SJSA1 (cell line): ENCODE measurements around the gene IL37. TPM values are rescaled to one million over a fixed set of nuclear protein-coding genes. Genes with fewer than 3 reads are reported as not detected.
"Not testable (repeated sequence)": the region's sequence is repeated elsewhere in the genome, so short reads cannot be mapped to it uniquely, and the experiment has no call there.

Experiments
- DNase-seq, 2 experiments: peaks; one replicate each; pipeline ENCODE4 v3.0.0-alpha.2; 2015 to 2020; ENCODE audit warnings: low spot score in 2 of 2, low read depth in 1 of 2
- H3K27ac ChIP-seq: fragments of 250-450 bp; sonication (Bioruptor Pico); 2 replicates; pipeline ENCODE4 v1.5.1; 2020; ENCODE audit warnings: mild to moderate bottlenecking, moderate library complexity
- H3K27me3 ChIP-seq: fragments of 250-450 bp; sonication (Bioruptor Pico); replicated peaks from 2 replicates; pipeline ENCODE4 v1.5.1; 2020; ENCODE audit warnings: mild to moderate bottlenecking, moderate library complexity
- H3K36me3 ChIP-seq: fragments of 250-450 bp; sonication (Bioruptor Pico); 2 replicates; pipeline ENCODE4 v1.5.1; 2020; ENCODE audit warnings: mild to moderate bottlenecking
- H3K4me1 ChIP-seq: fragments of 250-450 bp; sonication (Bioruptor Pico); replicated peaks from 2 replicates; pipeline ENCODE4 v1.6.1; 2021; ENCODE audit warnings: mild to moderate bottlenecking
- H3K4me3 ChIP-seq: fragments of 250-450 bp; sonication (Bioruptor Pico); 2 replicates; pipeline ENCODE4 v1.5.1; 2020; ENCODE audit warnings: mild to moderate bottlenecking
- H3K9me3 ChIP-seq: fragments of 250-450 bp; sonication (Bioruptor Pico); replicated peaks from 2 replicates; pipeline ENCODE4 v1.5.1; 2020; ENCODE audit warnings: mild to moderate bottlenecking
- total RNA-seq: library from RNA; depleted of rRNA; stranded (reverse); fragments of >200 nt; shearing (Covaris generic); gene quantifications from 2 replicates; pipeline ENCODE4 v1.2.3, GENCODE V29; 2014

The IL37 gene
- total RNA-seq, 1 experiment from 2014 or later = not detected

- Histone ChIP-seq H3K9me3 (no peaks in the 10 kb centered on the region), H3K27ac (no peak overlapping the region), H3K27me3 (no peaks in the 10 kb centered on the region), H3K4me3 (no peak overlapping the region), H3K4me1 (no peaks in the 10 kb centered on the region), H3K36me3 (no peaks in the 10 kb centered on the region)
- DNase-seq = no peak
These were observed 6.1 kb upstream of the IL37 start for GRCh38 chr2:112904883-112905282.

DNA sequence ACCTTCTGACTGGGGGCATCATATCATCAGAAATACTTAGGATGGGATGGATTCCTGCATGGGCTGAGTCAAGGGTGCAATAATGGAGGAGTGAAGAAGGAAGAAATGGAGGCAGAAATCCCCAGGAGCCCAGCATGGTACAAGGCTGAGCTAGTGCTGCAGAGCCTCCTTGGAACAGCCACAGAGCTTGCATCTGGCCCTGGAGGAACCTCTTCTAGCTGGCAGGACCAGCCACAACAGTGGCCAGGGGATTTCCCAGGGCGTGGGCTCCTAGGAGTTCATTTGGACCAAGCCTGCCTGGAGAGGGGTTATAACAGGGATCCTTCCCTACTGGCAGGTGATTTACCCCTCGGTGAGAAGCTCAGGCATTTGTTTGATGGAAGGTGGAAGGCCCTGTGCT, 4.7 kb upstream of the IL37 start:
- no peaks in the 10 kb centered on the region for H3K36me3 ChIP-seq
- no peaks in the 10 kb centered on the region for H3K4me1 ChIP-seq
- H3K27ac ChIP-seq = no peak overlapping the region
- no peaks in the 10 kb centered on the region for H3K27me3 ChIP-seq
- H3K9me3 ChIP-seq = no peaks in the 10 kb centered on the region
- H3K4me3 ChIP-seq = no peak overlapping the region
- no peak for DNase-seq

DNA sequence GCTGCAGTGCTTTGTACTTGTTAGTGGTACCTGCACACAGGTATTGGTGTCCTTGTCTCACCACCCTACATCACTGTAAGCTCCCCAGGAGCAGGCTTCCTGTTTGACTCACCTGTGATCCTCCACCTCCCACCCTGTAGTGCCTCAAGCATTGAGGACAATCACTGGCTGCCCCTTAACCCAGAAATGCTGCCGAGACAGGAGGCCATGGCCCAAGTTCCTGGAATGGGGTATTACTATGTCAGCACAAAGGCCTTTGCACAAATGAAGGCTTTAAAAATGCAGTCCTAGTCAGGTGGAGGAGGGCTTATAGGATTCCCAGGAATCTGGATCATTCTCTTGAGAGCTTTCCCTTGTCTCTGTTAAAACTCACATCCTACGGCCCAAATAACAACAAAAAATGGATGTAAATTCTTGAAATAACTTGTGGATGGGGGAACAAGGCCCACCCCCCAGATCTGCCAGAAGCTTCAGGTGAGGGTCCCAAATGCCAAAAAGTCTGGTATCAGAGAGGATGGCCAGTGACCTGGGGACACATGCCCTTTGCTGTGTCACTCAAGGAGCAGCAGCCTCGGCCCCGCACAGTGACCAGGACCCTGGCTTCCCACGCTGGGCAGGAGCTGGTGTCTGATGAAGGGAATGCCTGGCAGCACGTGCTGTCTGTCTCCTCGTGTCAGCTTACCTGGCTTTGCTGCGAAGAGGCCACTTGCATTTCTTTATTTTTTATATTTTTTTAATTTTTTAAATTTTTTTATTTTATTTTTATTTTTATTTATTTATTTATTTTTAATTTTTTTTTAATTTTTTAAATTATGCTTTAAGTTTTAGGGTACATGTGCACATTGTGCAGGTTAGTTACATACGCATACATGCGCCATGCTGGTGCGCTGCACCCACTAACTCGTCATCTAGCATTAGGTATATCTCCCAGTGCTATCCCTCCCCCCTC, 3.7 kb upstream of the IL37 start:
- no peaks in the 10 kb centered on the region for H3K27me3 ChIP-seq
- no peak overlapping the region for H3K4me3 ChIP-seq
- no peaks in the 10 kb centered on the region for H3K4me1 ChIP-seq
- no peaks in the 10 kb centered on the region for H3K9me3 ChIP-seq
- DNase-seq = no peak
- H3K27ac ChIP-seq = no peak overlapping the region
- no peaks in the 10 kb centered on the region for H3K36me3 ChIP-seq

DNA sequence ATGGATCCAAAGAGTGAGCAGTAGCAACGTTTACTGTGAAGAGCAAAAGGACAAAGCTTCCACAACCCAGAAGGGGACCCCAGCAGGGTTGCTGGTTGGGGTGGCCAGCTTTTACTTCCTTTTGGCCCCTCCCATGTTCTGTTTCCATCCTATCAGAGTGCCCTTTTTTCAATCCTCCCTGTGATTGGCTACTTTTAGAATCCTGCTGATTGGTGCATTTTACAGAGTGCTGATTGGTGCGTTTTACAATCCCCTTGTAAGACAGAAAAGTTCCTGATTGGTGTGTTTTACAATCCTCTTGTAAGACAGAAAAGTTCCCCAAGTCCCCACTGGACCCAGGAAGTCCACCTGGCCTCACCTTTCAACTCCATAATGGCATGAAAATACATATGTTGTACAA, 2.4 kb upstream of the IL37 start:
- H3K4me3 ChIP-seq, H3K27ac ChIP-seq, H3K9me3 ChIP-seq, H3K36me3 ChIP-seq, H3K4me1 ChIP-seq, DNase-seq, H3K27me3 ChIP-seq: not testable (repeated sequence)

DNA sequence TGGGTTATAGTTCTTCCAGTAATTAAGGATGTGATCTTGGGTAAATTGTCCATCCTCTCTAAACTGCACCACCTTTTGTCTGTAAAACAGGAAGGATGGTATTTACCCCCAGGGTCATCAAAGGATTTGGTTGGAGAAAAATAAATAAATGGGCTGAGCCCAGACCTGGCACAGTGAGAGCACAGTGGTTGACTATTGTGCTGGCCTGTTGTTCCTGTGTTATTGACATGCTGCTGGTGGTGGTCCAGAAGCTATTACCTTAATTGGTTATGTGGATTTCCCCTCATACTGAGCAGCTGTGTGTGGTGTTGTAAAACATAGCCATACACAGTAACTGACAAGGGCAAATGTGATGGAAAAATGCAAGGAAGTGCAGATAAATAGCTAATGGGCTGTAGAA, 746 bp upstream of the IL37 start:
- Histone ChIP-seq H3K4me3 (no peak overlapping the region), H3K27ac (no peak overlapping the region), H3K4me1 (no peaks in the 10 kb centered on the region), H3K9me3 (no peaks in the 10 kb centered on the region), H3K27me3 (no peaks in the 10 kb centered on the region), H3K36me3 (no peaks in the 10 kb centered on the region)
- DNase-seq = no peak

DNA sequence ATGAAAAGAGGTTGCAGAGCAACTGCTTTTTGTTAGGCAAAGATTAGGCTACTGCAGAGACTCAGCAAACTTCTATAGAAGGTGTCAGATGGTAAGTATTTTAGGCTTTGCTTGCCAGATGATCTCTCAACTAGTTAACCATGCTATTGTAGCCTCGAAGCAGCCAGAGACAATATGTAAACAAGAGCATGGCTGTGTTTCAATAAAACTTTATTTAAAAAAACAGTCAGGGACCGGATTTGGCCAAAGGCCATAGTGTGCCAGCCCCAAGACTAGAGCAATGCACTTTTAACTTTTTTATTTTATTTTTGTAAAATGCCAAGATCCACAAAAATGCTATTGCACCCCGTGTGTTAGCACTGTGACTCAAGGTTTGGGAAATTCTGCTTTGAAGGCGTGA, 1.4 kb downstream of the IL37 start:
- Histone ChIP-seq H3K9me3 (no peaks in the 10 kb centered on the region), H3K27ac (no peak overlapping the region), H3K27me3 (no peaks in the 10 kb centered on the region), H3K36me3 (no peaks in the 10 kb centered on the region), H3K4me1 (no peaks in the 10 kb centered on the region), H3K4me3 (no peak overlapping the region)
- DNase-seq = no peak

GRCh38 chr2:112915300-112916144, 4.6 kb downstream of the IL37 start:
- H3K27ac ChIP-seq = no peak overlapping the region
- no peak for DNase-seq
- H3K4me3 ChIP-seq = no peak overlapping the region
- H3K9me3 ChIP-seq = no peaks in the 10 kb centered on the region
- no peaks in the 10 kb centered on the region for H3K36me3 ChIP-seq
- no peaks in the 10 kb centered on the region for H3K4me1 ChIP-seq
- H3K27me3 ChIP-seq = no peaks in the 10 kb centered on the region

- peaks cover 3% of the 10 kb centered on the region; the same call in 1 of the 2 replicates for H3K4me1 ChIP-seq
These were observed 5.2 kb downstream of the IL37 start for GRCh38 chr2:112916145-112916571.

GRCh38 chr2:112916625-112917247, 5.8 kb downstream of the IL37 start:
- H3K4me3 ChIP-seq = no peak overlapping the region
- peaks cover 3% of the 10 kb centered on the region; the same call in 1 of the 2 replicates for H3K4me1 ChIP-seq
- H3K27me3 ChIP-seq = no peaks in the 10 kb centered on the region
- H3K9me3 ChIP-seq = no peaks in the 10 kb centered on the region
- no peaks in the 10 kb centered on the region for H3K36me3 ChIP-seq
- H3K27ac ChIP-seq = no peak overlapping the region
- no peak for DNase-seq

More at GRCh38 chr2:112916145-112916571, 5.2 kb downstream of the IL37 start:
- no peak overlapping the region for H3K4me3 ChIP-seq
- no peaks in the 10 kb centered on the region for H3K27me3 ChIP-seq
- no peak overlapping the region for H3K27ac ChIP-seq
- no peaks in the 10 kb centered on the region for H3K9me3 ChIP-seq
- DNase-seq = no peak
- no peaks in the 10 kb centered on the region for H3K36me3 ChIP-seq

- H3K4me3 ChIP-seq = no peak overlapping the region
These were observed 6.9 kb downstream of the IL37 start for GRCh38 chr2:112917856-112918255.

GRCh38 chr2:112918256-112918655, 7.3 kb downstream of the IL37 start:
- Histone ChIP-seq H3K27ac (no peak overlapping the region), H3K4me3 (no peak overlapping the region), H3K27me3 (no peaks in the 10 kb centered on the region), H3K9me3 (no peaks in the 10 kb centered on the region), H3K36me3 (no peaks in the 10 kb centered on the region), H3K4me1 (peaks cover 3% of the 10 kb centered on the region; the same call in 1 of the 2 replicates)
- DNase-seq = no peak

More at GRCh38 chr2:112917856-112918255, 6.9 kb downstream of the IL37 start:
- no peak for DNase-seq
- H3K9me3 ChIP-seq = no peaks in the 10 kb centered on the region
- H3K4me1 ChIP-seq = peaks cover 3% of the 10 kb centered on the region; the same call in 1 of the 2 replicates
- no peaks in the 10 kb centered on the region for H3K27me3 ChIP-seq
- H3K27ac ChIP-seq = no peak overlapping the region
- no peaks in the 10 kb centered on the region for H3K36me3 ChIP-seq

DNA sequence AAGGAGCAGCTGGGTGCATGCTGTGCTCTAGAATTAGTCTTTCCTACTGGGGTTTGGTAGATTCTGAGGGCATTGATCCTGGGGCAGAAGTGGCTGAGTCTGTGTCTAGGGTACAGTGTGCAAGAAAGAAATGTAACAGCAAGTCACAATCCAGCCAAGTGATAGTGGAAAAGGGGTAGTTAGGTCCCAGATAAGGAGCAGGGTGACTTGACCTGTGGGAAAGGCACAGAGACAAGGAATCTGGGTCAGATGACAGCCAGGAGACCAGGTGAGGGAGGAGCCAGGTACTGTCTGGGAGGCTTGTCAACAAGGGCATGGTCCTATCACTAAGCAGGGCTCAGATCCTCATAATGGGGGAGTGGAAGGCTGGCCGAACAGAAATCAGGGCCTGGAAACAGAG, 8.1 kb downstream of the IL37 start:
- H3K36me3 ChIP-seq = no peaks in the 10 kb centered on the region
- no peak for DNase-seq

DNA sequence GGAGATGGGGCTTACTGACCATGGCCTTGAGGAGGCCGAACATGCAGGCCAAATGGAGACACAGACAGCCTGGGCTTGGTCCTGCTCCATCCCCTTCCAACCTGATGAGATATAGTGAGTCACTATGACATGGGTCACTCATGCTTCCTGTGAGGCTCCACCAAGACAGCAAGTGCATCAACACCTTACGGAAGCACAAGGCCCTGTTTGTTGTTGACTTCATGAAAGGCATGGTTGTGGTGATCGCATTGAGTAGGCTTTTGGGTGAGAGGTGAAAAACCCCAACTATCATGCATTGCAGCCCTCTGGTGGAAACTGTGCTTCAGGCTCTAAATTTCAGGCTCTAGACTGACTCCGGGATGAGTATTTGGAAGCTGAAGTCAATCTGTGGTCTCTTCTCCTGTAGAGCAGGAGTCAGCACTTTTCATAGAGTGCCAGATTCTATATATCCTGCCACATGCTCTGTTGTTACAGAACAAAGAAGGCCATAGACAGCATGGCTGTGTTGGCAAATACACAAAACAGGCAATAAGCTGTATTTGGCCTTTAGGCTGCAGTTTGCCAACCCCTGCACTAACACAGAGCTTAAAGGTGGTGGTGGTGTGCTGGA, 10.1 kb downstream of the IL37 start:
- Histone ChIP-seq H3K4me3 (no peak overlapping the region), H3K27ac (no peak overlapping the region), H3K36me3 (no peaks in the 10 kb centered on the region), H3K9me3 (no peaks in the 10 kb centered on the region), H3K4me1 (peaks cover 3% of the 10 kb centered on the region; the same call in 1 of the 2 replicates), H3K27me3 (no peaks in the 10 kb centered on the region)
- DNase-seq = no peak

More for the DNA sequence above, 8.1 kb downstream of the IL37 start:
- Histone ChIP-seq H3K4me3 (no peak overlapping the region), H3K27me3 (no peaks in the 10 kb centered on the region), H3K4me1 (peaks cover 3% of the 10 kb centered on the region; the same call in 1 of the 2 replicates), H3K9me3 (no peaks in the 10 kb centered on the region), H3K27ac (no peak overlapping the region)
